NB4 (cell line): ENCODE data around the gene LYPD6B.

Experiments
- MAX ChIP-seq: IDR thresholded peaks from 2 replicates; pipeline ENCODE4 v1.6.1; 2011; ENCODE audit warnings: low read depth, low read length
- POLR2A ChIP-seq: IDR thresholded peaks from 2 replicates; pipeline ENCODE4 v1.6.1; 2011; ENCODE audit warnings: mild to moderate bottlenecking; ENCODE audit not compliant: insufficient read length; ENCODE audit errors: extremely low read depth

- TF ChIP-seq POLR2A (no peak), MAX (no peak)
Observed at GRCh38 chr2:149021761-149022160, 16.7 kb upstream of the LYPD6B start.
